DOHH2 (cell line): Measurements from ENCODE around the gene PEMT.

ENCODE experiments used
- H3F3A ChIP-seq: fragments of 200-600 bp; sonication (generic), shearing (Covaris generic); 2 replicates; pipeline ENCODE4 v1.6.0; 2016; ENCODE audit warnings: antibody characterized with exemption, mild to moderate bottlenecking; ENCODE audit not compliant: control insufficient read depth, insufficient read depth
- H3K27ac ChIP-seq: fragments of 200-600 bp; sonication (generic); 2 replicates; pipeline ENCODE4 v1.5.1; 2014; ENCODE audit warnings: low read depth, mild to moderate bottlenecking, low read length, moderate library complexity
- H3K27me3 ChIP-seq: fragments of 200-600 bp; sonication (generic); 2 replicates; pipeline ENCODE4 v1.6.1; 2014; ENCODE audit warnings: mild to moderate bottlenecking, low read length, mixed read lengths; ENCODE audit not compliant: control insufficient read depth
- H3K36me3 ChIP-seq: fragments of 200-600 bp; sonication (generic); 2 replicates; pipeline ENCODE4 v1.6.1; 2014; ENCODE audit warnings: mild to moderate bottlenecking, low read length, moderate library complexity, mixed read lengths; ENCODE audit not compliant: control insufficient read depth
- H3K4me1 ChIP-seq: fragments of 200-600 bp; sonication (generic); 2 replicates; pipeline ENCODE4 v1.6.1; 2014; ENCODE audit warnings: mild to moderate bottlenecking, low read length, mixed read lengths; ENCODE audit not compliant: control insufficient read depth
- H3K4me2 ChIP-seq: fragments of 200-600 bp; sonication (generic); 2 replicates; pipeline ENCODE4 v1.6.0; 2014; ENCODE audit warnings: mild to moderate bottlenecking, low read length, moderate library complexity
- H3K4me3 ChIP-seq: fragments of 200-600 bp; sonication (generic); 2 replicates; pipeline ENCODE4 v1.5.1; 2014; ENCODE audit warnings: mild to moderate bottlenecking, low read length, mixed read lengths
- H3K79me2 ChIP-seq: fragments of 200-600 bp; sonication (generic); 2 replicates; pipeline ENCODE4 v1.6.1; 2014; ENCODE audit warnings: mild to moderate bottlenecking, low read length, mixed read lengths; ENCODE audit not compliant: control insufficient read depth
- H3K9me2 ChIP-seq: fragments of 200-600 bp; sonication (generic); replicated peaks from 2 replicates; pipeline ENCODE4 v1.6.1; 2014; ENCODE audit warnings: mild to moderate bottlenecking, low read length, mixed read lengths; ENCODE audit not compliant: control insufficient read depth
- H3K9me3 ChIP-seq: fragments of 200-600 bp; sonication (generic); 2 replicates; pipeline ENCODE4 v1.6.1; 2014; ENCODE audit warnings: antibody characterized with exemption, low read length, mixed read lengths; ENCODE audit not compliant: control insufficient read depth, insufficient read depth
- H4K20me1 ChIP-seq: fragments of 200-600 bp; sonication (generic); 2 replicates; pipeline ENCODE4 v1.6.0; 2014; ENCODE audit warnings: low read depth, mild to moderate bottlenecking, antibody characterized with exemption, low read length, moderate library complexity; ENCODE audit not compliant: control insufficient read depth, insufficient read depth
- CTCF ChIP-seq: fragments of 200-600 bp; sonication (generic); IDR thresholded peaks from one replicate; pipeline ENCODE4 v1.5.1; 2014; ENCODE audit warnings: antibody characterized with exemption, mild to moderate bottlenecking, low read depth, low read length; ENCODE audit not compliant: poor library complexity, severe bottlenecking
- EZH2phosphoT487 ChIP-seq: fragments of 200-600 bp; sonication (generic); IDR thresholded peaks from 2 replicates; pipeline ENCODE4 v1.6.1; 2017; ENCODE audit warnings: borderline replicate concordance, mild to moderate bottlenecking, antibody characterized with exemption, low read length, moderate library complexity, mixed read lengths

The PEMT gene

DNA sequence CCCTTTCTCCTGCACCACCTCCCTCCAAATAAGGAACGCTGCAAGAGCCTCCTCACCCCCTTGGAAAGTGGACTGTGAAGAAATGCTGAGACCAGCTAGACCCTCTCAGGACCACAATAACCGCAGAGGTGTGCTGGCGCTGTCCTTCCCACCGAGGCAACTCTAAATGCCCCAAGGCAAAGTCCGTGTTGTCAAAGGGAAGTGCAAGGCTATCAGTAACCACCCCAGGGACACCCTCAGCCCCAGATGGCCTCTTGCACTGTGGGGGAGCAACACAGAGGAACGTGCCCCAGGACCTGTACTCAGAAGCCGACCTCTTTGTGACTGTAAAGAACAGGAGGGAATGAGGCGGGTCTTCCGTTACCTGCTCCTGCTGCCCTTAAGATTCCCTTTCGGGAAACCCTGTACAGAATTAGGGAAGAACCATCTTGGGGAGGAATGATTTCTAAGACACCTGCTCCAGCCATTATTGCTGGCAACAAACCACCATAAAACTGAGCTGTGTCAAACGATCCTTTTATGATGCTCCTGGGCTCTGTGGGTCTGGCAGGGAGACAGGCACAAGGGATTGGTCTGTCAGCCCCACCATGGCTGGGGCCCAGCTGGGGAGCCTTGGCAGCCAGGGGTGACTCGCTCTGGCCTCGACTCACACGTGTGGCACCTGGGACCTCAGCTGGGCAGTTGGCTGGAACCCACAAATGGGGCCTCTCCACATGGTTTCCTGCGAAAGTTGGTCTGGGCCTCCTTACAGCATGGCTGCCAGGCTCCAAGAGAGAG, 129.3 kb downstream of the PEMT start:
- Histone ChIP-seq H3F3A (no peaks in the 10 kb centered on the region), H3K79me2 (no peaks in the 10 kb centered on the region), H3K4me2 (no peak overlapping the region), H3K4me1 (no peaks in the 10 kb centered on the region), H3K9me3 (peaks cover 5% of the 10 kb centered on the region; the same call in 1 of the 2 replicates), H3K9me2 (no peaks in the 10 kb centered on the region), H3K27me3 (peaks cover 28% of the 10 kb centered on the region), H3K36me3 (no peaks in the 10 kb centered on the region), H3K27ac (no peak overlapping the region), H3K4me3 (no peak overlapping the region), H4K20me1 (no peaks in the 10 kb centered on the region)
- TF ChIP-seq CTCF (no peak), EZH2phosphoT487 (no peak)

GRCh38 chr17:17460038-17460437, 131.5 kb downstream of the PEMT start:
- Histone ChIP-seq H3K4me1 (no peaks in the 10 kb centered on the region), H3K36me3 (no peaks in the 10 kb centered on the region), H3K27ac (no peak overlapping the region), H3K9me2 (no peaks in the 10 kb centered on the region), H3F3A (no peaks in the 10 kb centered on the region), H4K20me1 (no peaks in the 10 kb centered on the region), H3K79me2 (no peaks in the 10 kb centered on the region), H3K9me3 (peaks cover 5% of the 10 kb centered on the region; the same call in 1 of the 2 replicates), H3K4me3 (no peak overlapping the region), H3K27me3 (peaks cover 13% of the 10 kb centered on the region), H3K4me2 (no peak overlapping the region)
- TF ChIP-seq CTCF (no peak), EZH2phosphoT487 (no peak)

DNA sequence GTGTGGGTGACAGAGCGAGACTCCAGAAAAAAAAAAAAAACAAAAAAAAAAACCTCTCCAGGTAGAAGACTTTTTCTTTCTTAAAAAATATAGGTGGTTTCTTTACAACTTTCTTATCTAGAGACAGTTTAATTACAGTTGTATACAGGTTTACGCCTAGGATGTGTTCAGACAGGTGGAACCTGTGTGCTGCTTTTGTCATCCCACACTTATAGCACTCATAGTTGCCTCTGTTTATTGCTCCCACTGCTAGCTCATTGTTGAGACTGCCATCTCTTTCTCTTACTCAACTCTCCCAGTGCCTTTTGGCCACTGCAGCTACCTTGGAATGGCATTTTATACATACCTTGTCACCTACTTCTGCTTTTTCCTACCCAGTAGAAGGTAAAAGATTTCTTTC, 133.8 kb downstream of the PEMT start:
- Histone ChIP-seq H3K9me3 (peaks cover 5% of the 10 kb centered on the region; the same call in 1 of the 2 replicates), H3F3A (no peaks in the 10 kb centered on the region), H3K36me3 (no peaks in the 10 kb centered on the region), H3K27ac (no peak overlapping the region), H3K4me2 (no peak overlapping the region), H3K4me3 (no peak overlapping the region), H3K27me3 (no peaks in the 10 kb centered on the region), H3K79me2 (no peaks in the 10 kb centered on the region), H3K9me2 (no peaks in the 10 kb centered on the region), H3K4me1 (no peaks in the 10 kb centered on the region), H4K20me1 (no peaks in the 10 kb centered on the region)
- TF ChIP-seq EZH2phosphoT487 (no peak), CTCF (no peak)
